ENCODE results near the gene TCTN3. TPM values are rescaled to one million over a fixed set of nuclear protein-coding genes. Genes with fewer than 3 reads are reported as not detected.

The TCTN3 gene
- total and polyA plus RNA-seq, 2 donors (not counting 3 experiments of a cell fraction or from before 2014, with no cell fraction given): 40.4 to 52.6 TPM

GRCh38 chr10:95637140-95637539 is 56.6 kb downstream of the TCTN3 start:
- Histone ChIP-seq H3K4me3 (replicated peaks in 1 of 3; ENCODE audit: insufficient read depth in 1 of 3, low read depth in 1 of 3, low read length in 3 of 3) (no peak overlapping the region), H4K20me1 (replicated peaks; ENCODE audit: control insufficient read depth, extremely low read depth, insufficient read depth, low read length) (no peaks in the 10 kb centered on the region), H3K4me1 (ENCODE audit: control insufficient read depth, extremely low read depth, insufficient read depth, low read length) (no peaks in the 10 kb centered on the region), H3K4me2 (ENCODE audit: insufficient read depth, low read length) (no peak overlapping the region), H3K27ac (ENCODE audit: insufficient read depth, low read depth, low read length) (no peak overlapping the region), H2AFZ (ENCODE audit: low read depth, low read length) (no peak overlapping the region), H3K36me3 (ENCODE audit: control insufficient read depth in 2 of 2, extremely low read depth in 1 of 2, insufficient read depth in 2 of 2, low read length in 2 of 2) (peaks cover 24 to 45% of the 10 kb centered on the region in 2 experiments), H3K9me3 (replicated peaks; ENCODE audit: control insufficient read depth, insufficient read depth, low read length) (no peaks in the 10 kb centered on the region), H3K9ac (replicated peaks; ENCODE audit: extremely low read depth, insufficient read depth, low read length) (no peak overlapping the region), H3K79me2 (ENCODE audit: control insufficient read depth, insufficient read depth, low read length) (no peaks in the 10 kb centered on the region), H3K27me3 (ENCODE audit: control insufficient read depth in 2 of 2, insufficient read depth in 2 of 2, low read length in 2 of 2) (no peaks in the 10 kb centered on the region), H3K9me1 (replicated peaks; ENCODE audit: control insufficient read depth, extremely low read depth, insufficient read depth, low read length) (no peaks in the 10 kb centered on the region)
- dilution Hi-C loops (cut with MboI; ENCODE audit: extremely low pct_ligation_motif_present, low sequenced_read_pairs) (no loop called here), intact Hi-C loops (cut with micrococcal nuclease) (no loop called here)
- no peak for FAIRE-seq
- no peak for TF ChIP-seq POLR2A (IDR thresholded peaks at IDR 0.05; ENCODE audit: low read depth, low read length)
- no peak for TF ChIP-seq POLR2AphosphoS5 (IDR thresholded peaks at IDR 0.05; ENCODE audit: insufficient read depth, low read depth, low read length)
- TF ChIP-seq JUN (IDR thresholded peaks at IDR 0.05; ENCODE audit: borderline replicate concordance, insufficient read depth, insufficient read length, low read depth): no peak
- TF ChIP-seq CTCF (IDR thresholded peaks at IDR 0.05; ENCODE audit: extremely low read depth in 1 of 2, insufficient read depth in 1 of 2, low read depth in 1 of 2, low read length in 2 of 2): no peak
- TF ChIP-seq FOS (IDR thresholded peaks at IDR 0.05; ENCODE audit: borderline replicate concordance, insufficient read depth, low read length): no peak
- TF ChIP-seq GATA2 (IDR thresholded peaks at IDR 0.05; ENCODE audit: insufficient read depth, insufficient read length, low read depth, low read length): no peak
- DNase-seq (ENCODE audit: low read depth, low spot score): no peak
- CTCF ChIA-PET: no interaction called here
- POLR2A ChIA-PET: no interaction called here
- BruUV-seq (replicated peaks): no TSS peak

GRCh38 chr10:95635319-95635733 is 58.4 kb downstream of the TCTN3 start:
- Histone ChIP-seq H3K9me3 (replicated peaks; ENCODE audit: control insufficient read depth, insufficient read depth, low read length) (no peaks in the 10 kb centered on the region), H3K79me2 (ENCODE audit: control insufficient read depth, insufficient read depth, low read length) (no peaks in the 10 kb centered on the region), H3K27me3 (ENCODE audit: control insufficient read depth in 2 of 2, insufficient read depth in 2 of 2, low read length in 2 of 2) (no peaks in the 10 kb centered on the region), H3K9me1 (replicated peaks; ENCODE audit: control insufficient read depth, extremely low read depth, insufficient read depth, low read length) (no peaks in the 10 kb centered on the region), H3K9ac (replicated peaks; ENCODE audit: extremely low read depth, insufficient read depth, low read length) (no peak overlapping the region), H4K20me1 (replicated peaks; ENCODE audit: control insufficient read depth, extremely low read depth, insufficient read depth, low read length) (no peaks in the 10 kb centered on the region), H2AFZ (ENCODE audit: low read depth, low read length) (no peak overlapping the region), H3K4me1 (ENCODE audit: control insufficient read depth, extremely low read depth, insufficient read depth, low read length) (no peaks in the 10 kb centered on the region), H3K36me3 (ENCODE audit: control insufficient read depth in 2 of 2, extremely low read depth in 1 of 2, insufficient read depth in 2 of 2, low read length in 2 of 2) (peaks cover 23 to 37% of the 10 kb centered on the region in 2 experiments), H3K4me3 (replicated peaks in 1 of 3; ENCODE audit: insufficient read depth in 1 of 3, low read depth in 1 of 3, low read length in 3 of 3) (no peak overlapping the region), H3K4me2 (ENCODE audit: insufficient read depth, low read length) (no peak overlapping the region), H3K27ac (ENCODE audit: insufficient read depth, low read depth, low read length) (no peak overlapping the region)
- intact Hi-C loops (cut with micrococcal nuclease) (no loop called here), dilution Hi-C loops (cut with MboI; ENCODE audit: extremely low pct_ligation_motif_present, low sequenced_read_pairs) (no loop called here)
- ChIA-PET POLR2A (interaction anchor here (0.5 kb wide), 1 partner anchor 15 kb away, joined by 3 read pairs; no protein-coding TSS in a partner anchor), CTCF (interaction anchor here (1.2 to 1.4 kb wide), 4 partner anchors 13 to 230 kb away, joined by 3 to 4 read pairs (median 3); partner anchors contain the start of gene TCTN3)
- TF ChIP-seq MAX (IDR thresholded peaks at IDR 0.05; ENCODE audit: insufficient read depth, insufficient read length) (no peak), EZH2 (IDR thresholded peaks at IDR 0.05; ENCODE audit: borderline replicate concordance, low read depth, low read length, severe bottlenecking) (no peak), MYC (IDR thresholded peaks at IDR 0.05; ENCODE audit: low read depth, low read length) (no peak), POLR2AphosphoS5 (IDR thresholded peaks at IDR 0.05; ENCODE audit: insufficient read depth, low read depth, low read length) (no peak), GATA2 (IDR thresholded peaks at IDR 0.05; ENCODE audit: insufficient read depth, insufficient read length, low read depth, low read length) (no peak), CTCF (IDR thresholded peaks at IDR 0.05; ENCODE audit: extremely low read depth in 1 of 2, insufficient read depth in 1 of 2, low read depth in 1 of 2, low read length in 2 of 2) (no peak), JUN (IDR thresholded peaks at IDR 0.05; ENCODE audit: borderline replicate concordance, insufficient read depth, insufficient read length, low read depth) (no peak), POLR2A (IDR thresholded peaks at IDR 0.05; ENCODE audit: low read depth, low read length) (no peak), FOS (IDR thresholded peaks at IDR 0.05; ENCODE audit: borderline replicate concordance, insufficient read depth, low read length) (no peak)
- FAIRE-seq (no peak), DNase-seq (ENCODE audit: low read depth, low spot score) (no peak)
- no TSS peak for BruUV-seq (replicated peaks)
